Activated CD4-positive, alpha-beta memory T cell treated with anti-CD3 and anti-CD28 coated beads, Interleukin-2, amount 10 ng/mL, durations not matched to agents 7 days and 5 days (primary cell): ENCODE measurements around the gene AQP3. TPM values are rescaled to one million over a fixed set of nuclear protein-coding genes. Genes with fewer than 3 reads are reported as not detected.

Experiments
- CTCF ChIA-PET: fragments of 350-600 bp; sonication (Branson Sonifier 250); formaldehyde crosslinking; loops from one replicate; lab custom pipeline; 2021; ENCODE audit warnings: antibody characterized with exemption, inconsistent platforms; lab: Charles Lee
- POLR2A ChIA-PET: fragments of 350-600 bp; sonication (Branson Sonifier 250); formaldehyde crosslinking; loops from one replicate; lab custom pipeline; 2021; ENCODE audit warnings: antibody characterized with exemption; lab: Charles Lee
- DNase-seq: peaks from one replicate; pipeline ENCODE4 v3.0.0-alpha.2; 2020
- H3K27ac Mint-ChIP-seq: one replicate; pipeline ENCODE4 v1.8.0; 2021; ENCODE audit warnings: mild to moderate bottlenecking, mixed read lengths
- H3K27me3 Mint-ChIP-seq: one replicate; pipeline ENCODE4 v1.8.0; 2021; ENCODE audit warnings: mixed read lengths
- H3K36me3 Mint-ChIP-seq: one replicate; pipeline ENCODE4 v1.8.0; 2021; ENCODE audit warnings: low read depth, mixed read lengths
- H3K4me1 Mint-ChIP-seq: one replicate; pipeline ENCODE4 v1.8.0; 2021; ENCODE audit warnings: mixed read lengths
- H3K4me3 Mint-ChIP-seq: one replicate; pipeline ENCODE4 v1.8.0; 2021; ENCODE audit warnings: mild to moderate bottlenecking, mixed read lengths
- H3K9me3 Mint-ChIP-seq: one replicate; pipeline ENCODE4 v1.8.0; 2021; ENCODE audit warnings: mixed read lengths
- total RNA-seq, 2 experiments: library from RNA; stranded (reverse); gene quantifications; one replicate each; pipeline ENCODE4 v1.2.3, GENCODE V29; 2021

AQP3 gene
- total RNA-seq, 2 experiments from 2014 or later, result 162 to 167 TPM

DNA sequence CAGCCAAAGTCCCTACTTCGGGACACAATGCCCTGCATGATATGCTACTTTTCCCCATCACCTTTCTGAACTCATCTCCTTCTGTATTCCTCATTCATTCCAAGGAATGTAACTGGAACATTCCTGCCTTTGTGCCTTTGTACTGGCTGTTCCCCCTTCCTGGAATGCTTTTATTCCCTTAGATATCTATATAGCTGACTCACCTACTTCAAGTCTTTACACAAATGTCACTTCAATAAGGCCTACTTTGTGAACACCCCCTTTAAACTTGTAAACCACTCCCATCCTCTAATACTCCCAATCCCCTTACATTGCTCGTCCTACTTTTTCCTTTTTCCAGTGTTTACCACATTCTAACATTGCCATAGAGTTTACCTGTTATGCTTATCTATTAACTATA lies 24.0 kb upstream of the AQP3 start:
- no peak overlapping the region for H3K27ac Mint-ChIP-seq
- no peak for DNase-seq
- peaks cover 34% of the 10 kb centered on the region for H3K36me3 Mint-ChIP-seq
- H3K4me1 Mint-ChIP-seq, result peaks cover 30% of the 10 kb centered on the region
- no peaks in the 10 kb centered on the region for H3K9me3 Mint-ChIP-seq
- H3K4me3 Mint-ChIP-seq, result no peak overlapping the region
- H3K27me3 Mint-ChIP-seq, result no peaks in the 10 kb centered on the region
- CTCF ChIA-PET, result interaction anchor here (0.9 to 6.3 kb wide), 5 partner anchors 19 to 97 kb away, joined by 3 to 72 read pairs (median 33); partner anchors contain the start of gene AQP3
- POLR2A ChIA-PET, result interaction anchor here (3.9 to 4.2 kb wide), 2 partner anchors 11 to 56 kb away, joined by 31 to 40 read pairs; no protein-coding TSS in a partner anchor

- CTCF ChIA-PET, result interaction anchor here (0.8 to 1.2 kb wide), 2 partner anchors 23 to 67 kb away, joined by 3 to 4 read pairs; partner anchors contain the start of gene AQP3
- H3K36me3 Mint-ChIP-seq, result peaks cover 48% of the 10 kb centered on the region
- H3K27me3 Mint-ChIP-seq, result no peaks in the 10 kb centered on the region
- H3K4me1 Mint-ChIP-seq, result peaks cover 28% of the 10 kb centered on the region
- no peak for DNase-seq
- no peak overlapping the region for H3K27ac Mint-ChIP-seq
- POLR2A ChIA-PET, result interaction anchor here (1.4 kb wide), 1 partner anchor 12 kb away, joined by 3 read pairs; no protein-coding TSS in a partner anchor
- no peaks in the 10 kb centered on the region for H3K9me3 Mint-ChIP-seq
- H3K4me3 Mint-ChIP-seq, result no peak overlapping the region
These were observed 22.5 kb upstream of the AQP3 start for GRCh38 chr9:33469891-33470290.

DNA sequence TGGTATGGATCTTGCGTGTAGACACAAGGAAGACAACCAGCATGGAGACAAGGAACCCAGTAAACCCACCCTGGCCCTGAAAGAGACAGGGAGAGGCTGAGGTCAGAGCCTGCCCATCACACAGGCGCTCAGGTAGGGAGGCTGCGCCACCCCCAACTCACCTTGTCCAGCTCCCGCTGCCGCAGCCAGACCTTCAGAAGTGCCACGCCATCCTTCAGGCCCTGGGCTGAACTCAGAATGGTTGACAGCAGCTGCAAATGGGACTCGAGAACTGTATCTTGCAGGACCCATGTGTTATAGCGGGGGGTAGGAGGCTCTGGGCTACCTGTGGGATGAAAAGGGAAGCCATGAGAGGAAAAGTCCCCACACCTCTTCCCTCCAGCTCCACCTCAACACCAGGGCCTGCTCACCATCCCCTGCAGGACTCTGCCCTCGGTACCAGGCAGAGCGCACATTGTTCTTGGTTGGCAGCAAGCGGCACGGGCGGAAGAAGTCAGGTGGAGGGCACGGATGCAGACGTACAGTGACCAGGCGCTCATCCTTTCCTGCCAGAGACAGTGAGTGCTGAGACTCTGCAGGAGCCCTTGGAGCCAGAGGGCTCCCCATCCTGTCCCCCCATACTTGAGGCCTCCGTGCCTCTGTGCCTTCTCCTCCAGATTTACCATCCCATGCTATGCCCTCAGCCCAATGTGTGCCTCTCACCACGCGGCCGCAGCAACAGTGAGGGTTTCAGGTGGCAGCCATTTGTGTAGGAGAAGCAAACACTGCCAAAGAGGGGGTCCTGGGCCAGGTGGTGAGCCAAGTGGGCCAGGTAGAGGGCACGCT lies 21.6 kb upstream of the AQP3 start:
- Mint-ChIP-seq H3K36me3 (peaks cover 52% of the 10 kb centered on the region), H3K27ac (no peak overlapping the region), H3K4me3 (no peak overlapping the region), H3K4me1 (peaks cover 22% of the 10 kb centered on the region), H3K27me3 (no peaks in the 10 kb centered on the region), H3K9me3 (no peaks in the 10 kb centered on the region)
- DNase-seq, result no peak
- ChIA-PET CTCF (interaction anchor here (0.7 to 8.2 kb wide), 4 partner anchors 17 to 94 kb away, joined by 3 to 189 read pairs (median 38); partner anchors contain the start of gene AQP3), POLR2A (interaction anchor here (1.4 kb wide), 1 partner anchor 11 kb away, joined by 3 read pairs; no protein-coding TSS in a partner anchor)

DNA sequence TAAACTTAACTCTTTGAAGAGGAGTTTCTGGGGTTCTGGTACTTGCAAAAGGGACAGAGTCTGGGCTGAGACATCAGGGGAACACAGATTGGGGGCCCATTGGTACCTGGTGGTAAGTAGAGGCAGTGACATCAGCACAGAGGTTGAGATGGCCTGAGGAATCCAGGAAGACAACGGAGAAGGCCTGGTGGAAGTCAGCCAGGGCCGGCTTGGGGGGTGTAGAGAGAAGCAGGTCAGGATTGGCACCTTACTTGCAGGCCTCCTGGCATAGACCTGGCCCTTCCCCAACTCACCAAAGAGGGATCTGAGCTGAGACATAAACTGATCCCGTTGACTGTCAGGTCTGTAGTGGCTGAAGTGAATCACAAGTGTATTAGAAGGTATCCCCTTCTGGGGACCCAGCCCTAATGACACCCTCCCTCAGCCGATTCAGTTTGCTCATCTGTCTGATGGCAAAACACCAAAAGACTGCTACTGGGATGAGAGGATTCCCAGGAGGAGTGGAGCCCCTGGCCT lies 20.9 kb upstream of the AQP3 start:
- Mint-ChIP-seq H3K4me1 (peaks cover 18% of the 10 kb centered on the region), H3K36me3 (peaks cover 53% of the 10 kb centered on the region), H3K9me3 (no peaks in the 10 kb centered on the region), H3K27ac (peak overlapping the region; percentile 3), H3K27me3 (no peaks in the 10 kb centered on the region), H3K4me3 (no peak overlapping the region)
- CTCF ChIA-PET, result interaction anchor here (0.7 to 8.2 kb wide), 7 partner anchors 16 to 94 kb away, joined by 3 to 189 read pairs (median 4); partner anchors contain the start of gene AQP3
- POLR2A ChIA-PET, result interaction anchor here (1.2 to 2.5 kb wide), 3 partner anchors 10 to 51 kb away, joined by 3 to 24 read pairs (median 4); partner anchors contain the start of gene AQP3
- DNase-seq, result no peak

- ChIA-PET CTCF (interaction anchor here (1.1 to 8.2 kb wide), 16 partner anchors 11 to 180 kb away, joined by 3 to 189 read pairs (median 5); partner anchors contain the start of genes AQP3 and AQP7), POLR2A (interaction anchor here (1.0 to 2.5 kb wide), 7 partner anchors 11 to 93 kb away, joined by 3 to 24 read pairs (median 9); partner anchors contain the start of gene AQP3)
- no peak overlapping the region for H3K4me3 Mint-ChIP-seq
- peaks cover 53% of the 10 kb centered on the region for H3K36me3 Mint-ChIP-seq
- H3K4me1 Mint-ChIP-seq, result peaks cover 13% of the 10 kb centered on the region
- H3K27me3 Mint-ChIP-seq, result no peaks in the 10 kb centered on the region
- H3K27ac Mint-ChIP-seq, result no peak overlapping the region
- DNase-seq, result no peak
- no peaks in the 10 kb centered on the region for H3K9me3 Mint-ChIP-seq
These were observed 20.1 kb upstream of the AQP3 start for GRCh38 chr9:33467526-33467925.

- Mint-ChIP-seq H3K4me1 (peaks cover 9% of the 10 kb centered on the region), H3K27ac (no peak overlapping the region), H3K9me3 (no peaks in the 10 kb centered on the region), H3K36me3 (peaks cover 56% of the 10 kb centered on the region), H3K4me3 (no peak overlapping the region), H3K27me3 (no peaks in the 10 kb centered on the region)
- CTCF ChIA-PET, result interaction anchor here (1.0 to 8.2 kb wide), 27 partner anchors 9 to 180 kb away, joined by 3 to 189 read pairs (median 5); partner anchors contain the start of genes AQP3, AQP7 and NFX1
- peak; percentile 79 for DNase-seq
- POLR2A ChIA-PET, result interaction anchor here (1.0 to 2.5 kb wide), 8 partner anchors 10 to 92 kb away, joined by 3 to 24 read pairs (median 10); partner anchors contain the start of gene AQP3
These were observed 19.4 kb upstream of the AQP3 start for GRCh38 chr9:33466565-33467495.

DNA sequence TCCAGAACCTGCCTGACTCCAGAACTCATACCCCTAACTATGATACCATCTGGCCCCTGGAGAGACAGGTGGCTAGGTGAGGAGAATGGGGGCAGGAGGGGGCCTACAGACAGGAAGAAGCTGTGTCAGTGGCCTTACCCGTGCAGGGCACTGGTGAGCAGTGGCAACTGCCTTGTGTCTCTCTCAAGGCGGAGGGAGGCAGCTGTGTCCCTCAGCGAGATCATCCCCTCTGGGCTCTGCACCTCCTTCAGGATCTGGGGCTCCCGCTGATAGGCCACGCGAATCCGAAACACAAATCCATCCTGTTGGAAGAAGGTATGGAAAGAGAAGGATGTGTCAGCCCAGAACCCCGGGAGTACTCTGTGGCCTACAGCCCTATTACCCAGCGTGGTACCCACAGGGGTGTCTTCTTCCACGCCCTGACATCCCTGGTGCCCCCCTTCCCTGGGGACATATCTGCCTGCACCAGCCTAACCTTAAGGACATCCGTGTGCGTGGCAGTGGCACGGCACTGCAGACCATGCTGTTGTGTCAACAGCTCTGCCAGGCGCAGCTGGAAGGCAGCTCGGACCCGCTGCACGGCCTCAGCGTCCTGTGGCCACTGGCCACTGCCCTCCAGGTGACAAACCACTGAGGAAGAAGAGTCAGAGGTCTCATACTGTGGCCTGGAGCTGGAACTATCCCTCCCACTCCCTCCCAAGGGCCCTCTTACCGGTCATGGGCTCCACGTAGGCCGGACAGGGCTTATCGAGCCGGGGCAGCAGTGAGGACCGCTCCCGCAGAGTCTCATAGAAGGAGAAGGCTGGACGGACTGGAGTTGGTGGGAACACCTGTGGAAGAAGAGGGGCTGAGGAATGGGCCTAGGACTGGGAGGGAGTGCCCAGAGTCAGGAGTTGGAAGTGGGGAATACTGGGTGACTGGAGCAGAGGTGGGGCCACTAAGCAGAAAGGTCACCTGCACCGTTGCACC lies 18.5 kb upstream of the AQP3 start:
- Mint-ChIP-seq H3K9me3 (no peaks in the 10 kb centered on the region), H3K4me1 (peaks cover 6% of the 10 kb centered on the region), H3K4me3 (no peak overlapping the region), H3K27ac (no peak overlapping the region), H3K27me3 (no peaks in the 10 kb centered on the region), H3K36me3 (peaks cover 56% of the 10 kb centered on the region)
- no peak for DNase-seq
- POLR2A ChIA-PET, result interaction anchor here (1.0 to 2.5 kb wide), 7 partner anchors 8 to 91 kb away, joined by 4 to 24 read pairs (median 10); partner anchors contain the start of genes AQP3 and NOL6
- CTCF ChIA-PET, result interaction anchor here (1.0 to 8.2 kb wide), 25 partner anchors 8 to 179 kb away, joined by 3 to 189 read pairs (median 6); partner anchors contain the start of genes AQP3, AQP7, NFX1 and NOL6

DNA sequence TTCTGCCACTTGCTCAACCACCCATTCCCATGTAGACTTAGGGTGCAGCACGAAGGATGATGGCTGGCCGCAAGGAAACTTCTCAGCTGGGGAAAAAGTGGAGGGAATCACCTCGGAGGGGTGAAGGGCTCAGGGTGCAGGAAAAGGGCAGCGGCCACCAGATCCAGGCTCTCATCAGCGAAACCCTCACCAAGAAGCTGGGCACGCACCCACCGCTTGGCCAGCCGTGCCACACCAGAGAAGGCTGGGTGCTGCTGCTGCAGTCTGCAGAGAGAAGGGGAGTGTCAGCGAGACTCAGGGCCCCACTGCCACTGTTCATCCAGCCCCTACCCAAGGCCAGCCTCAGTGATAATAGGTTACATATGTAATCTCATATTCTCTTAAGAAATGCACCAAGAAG lies 17.7 kb upstream of the AQP3 start:
- peaks cover 54% of the 10 kb centered on the region for H3K36me3 Mint-ChIP-seq
- no peak overlapping the region for H3K27ac Mint-ChIP-seq
- CTCF ChIA-PET, result interaction anchor here (0.7 to 8.2 kb wide), 8 partner anchors 9 to 142 kb away, joined by 3 to 189 read pairs (median 36); partner anchors contain the start of genes AQP3, AQP7 and NOL6
- no peaks in the 10 kb centered on the region for H3K9me3 Mint-ChIP-seq
- no peak for DNase-seq
- no peak overlapping the region for H3K4me3 Mint-ChIP-seq
- POLR2A ChIA-PET, result interaction anchor here (1.0 to 2.2 kb wide), 5 partner anchors 9 to 60 kb away, joined by 4 to 12 read pairs (median 7); partner anchors contain the start of genes AQP3 and NOL6
- no peaks in the 10 kb centered on the region for H3K27me3 Mint-ChIP-seq
- H3K4me1 Mint-ChIP-seq, result peaks cover 6% of the 10 kb centered on the region

DNA sequence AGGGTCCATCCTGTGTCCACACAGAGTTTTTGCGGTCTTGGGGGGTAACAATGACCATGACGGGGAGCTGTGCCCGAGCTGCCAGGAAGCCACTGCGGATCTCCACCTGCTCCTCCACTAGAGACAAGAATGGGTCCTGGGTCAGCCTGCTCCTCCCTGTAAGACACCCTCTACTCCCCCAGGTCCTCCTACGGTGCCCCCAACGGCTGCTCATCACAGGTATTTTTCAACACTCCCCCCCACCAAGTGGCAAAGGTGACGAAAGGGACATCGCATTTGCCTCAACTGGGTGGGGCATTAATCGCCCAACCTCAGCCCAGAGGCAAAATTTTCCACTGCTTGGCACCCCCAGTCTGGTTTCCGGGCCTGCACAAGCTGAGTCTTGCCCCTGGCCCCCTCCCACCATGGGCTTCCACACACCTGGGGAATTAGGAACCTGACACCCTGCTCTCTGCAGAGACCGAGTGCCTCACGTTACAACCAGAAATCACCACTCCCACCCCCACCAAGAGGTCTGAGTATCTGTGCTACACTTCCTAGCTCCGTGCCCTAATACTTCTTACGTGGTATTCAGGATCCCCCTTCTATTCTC lies 16.7 kb upstream of the AQP3 start:
- ChIA-PET CTCF (interaction anchor here (0.7 to 8.2 kb wide), 9 partner anchors 10 to 141 kb away, joined by 3 to 189 read pairs (median 8); partner anchors contain the start of genes AQP3, AQP7 and NOL6), POLR2A (interaction anchor here (1.2 to 6.9 kb wide), 5 partner anchors 8 to 17 kb away, joined by 3 to 40 read pairs (median 7); partner anchors contain the start of genes AQP3 and NOL6)
- Mint-ChIP-seq H3K36me3 (peaks cover 49% of the 10 kb centered on the region), H3K9me3 (no peaks in the 10 kb centered on the region), H3K4me3 (no peak overlapping the region), H3K27ac (no peak overlapping the region), H3K27me3 (no peaks in the 10 kb centered on the region), H3K4me1 (peaks cover 9% of the 10 kb centered on the region)
- no peak for DNase-seq

- peaks cover 46% of the 10 kb centered on the region for H3K36me3 Mint-ChIP-seq
- POLR2A ChIA-PET, result interaction anchor here (0.9 to 6.9 kb wide), 5 partner anchors 9 to 47 kb away, joined by 3 to 40 read pairs (median 5); partner anchors contain the start of genes AQP3 and NOL6
- no peak for DNase-seq
- no peak overlapping the region for H3K4me3 Mint-ChIP-seq
- H3K27ac Mint-ChIP-seq, result no peak overlapping the region
- CTCF ChIA-PET, result interaction anchor here (0.9 to 8.2 kb wide), 5 partner anchors 11 to 88 kb away, joined by 3 to 189 read pairs (median 35); partner anchors contain the start of genes AQP3 and NOL6
- no peaks in the 10 kb centered on the region for H3K9me3 Mint-ChIP-seq
- H3K4me1 Mint-ChIP-seq, result peaks cover 18% of the 10 kb centered on the region
- no peaks in the 10 kb centered on the region for H3K27me3 Mint-ChIP-seq
These were observed 15.8 kb upstream of the AQP3 start for GRCh38 chr9:33463151-33463550.
